Measurements from ENCODE around the gene LRMDA. TPM values are rescaled to one million over a fixed set of nuclear protein-coding genes. Genes with fewer than 3 reads are reported as not detected.

Gene LRMDA
- total and polyA plus RNA-seq, 2 of the 4 experiments (the other 2 are of a cell fraction), result 0.07 TPM; not detected in 1

GRCh38 chr10:75632805-75633462 is 201.5 kb downstream of the LRMDA start:
- dilution Hi-C loops (cut with HindIII; ENCODE audit: low sequenced_read_pairs, unreplicated experiment), result no loop called here
- H3K18ac ChIP-seq (ENCODE audit: low read depth, low read length), result no peak overlapping the region
- H3K4me3 ChIP-seq (ENCODE audit: insufficient read depth, low read depth, low read length), result no peak overlapping the region
- no peak overlapping the region for H2BK20ac ChIP-seq (ENCODE audit: low read depth, low read length)
- no peaks in the 10 kb centered on the region for H3K4me1 ChIP-seq (ENCODE audit: control insufficient read depth, insufficient read depth, low read length)
- H4K5ac ChIP-seq (ENCODE audit: low read depth, low read length), result no peak overlapping the region
- WGBS, 2 experiments (ENCODE audit: extremely low coverage in 2 of 2, insufficient read length in 1 of 2), result 20% methylated on average over 1 of the region's 8 CpGs; no CpG with 5 or more reads in 1 of the 2 experiments
- no peaks in the 10 kb centered on the region for H3K9me1 ChIP-seq (ENCODE audit: insufficient read depth, low read length)
- no peak overlapping the region for H3K23ac ChIP-seq (ENCODE audit: low read depth, low read length)
- H2AK5ac ChIP-seq (ENCODE audit: low read depth, low read length), result no peak overlapping the region
- no peak overlapping the region for H3K56ac ChIP-seq (ENCODE audit: extremely low read depth, insufficient read depth, low read length)
- H3K9ac ChIP-seq (ENCODE audit: low read depth, low read length), result no peak overlapping the region
- no peak overlapping the region for H3K14ac ChIP-seq (replicated peaks; ENCODE audit: low read depth, low read length)
- no peak overlapping the region for H2BK15ac ChIP-seq (ENCODE audit: low read depth, low read length)
- in situ Hi-C loops (cut with MboI; ENCODE audit: low sequenced_read_pairs), result no loop called here
- CTCF ChIA-PET, result interaction anchor here (0.7 kb wide), 1 partner anchor 1352 kb away, joined by 3 read pairs; no protein-coding TSS in a partner anchor
- H3K4me2 ChIP-seq (ENCODE audit: low read depth, low read length), result no peak overlapping the region
- H4K8ac ChIP-seq (ENCODE audit: low read depth in 2 of 2, low read length in 2 of 2), result no peak overlapping the region
- POLR2A ChIA-PET (ENCODE audit: unreplicated experiment), result no interaction called here
- no peak overlapping the region for H2BK5ac ChIP-seq (ENCODE audit: low read depth, low read length, poor library complexity, severe bottlenecking)
- H3K9me3 ChIP-seq (ENCODE audit: control insufficient read depth, insufficient read depth, low read length), result no peaks in the 10 kb centered on the region
- TF ChIP-seq RCOR1 (IDR thresholded peaks at IDR 0.05; ENCODE audit: insufficient replicate concordance, low read length), result no peak
- TF ChIP-seq CEBPB (IDR thresholded peaks at IDR 0.05; ENCODE audit: low read depth, low read length), result no peak
- no peak for TF ChIP-seq RAD21 (IDR thresholded peaks at IDR 0.05; ENCODE audit: low read length)
- TF ChIP-seq MXI1 (IDR thresholded peaks at IDR 0.05; ENCODE audit: borderline replicate concordance, low read depth, low read length), result no peak
- no peak for TF ChIP-seq SMC3 (IDR thresholded peaks at IDR 0.05; ENCODE audit: low read depth, low read length)
- no peak for TF ChIP-seq POLR2A (IDR thresholded peaks at IDR 0.05; ENCODE audit: low read depth, low read length)
- TF ChIP-seq NFE2L2 (IDR thresholded peaks at IDR 0.05; ENCODE audit: low read depth, low read length), result no peak
- TF ChIP-seq RFX5 (IDR thresholded peaks at IDR 0.05; ENCODE audit: low read depth, low read length), result no peak
- no peak for TF ChIP-seq CTCF (conservative IDR thresholded peaks at IDR 0.05; ENCODE audit: low read depth, low read length)
- TF ChIP-seq USF2 (IDR thresholded peaks at IDR 0.05; ENCODE audit: low read depth, low read length), result no peak
- no peak for TF ChIP-seq MAFK (IDR thresholded peaks at IDR 0.05; ENCODE audit: low read depth, low read length)
- no peak for TF ChIP-seq CHD1 (IDR thresholded peaks at IDR 0.05; ENCODE audit: low read depth, low read length)
- TF ChIP-seq BHLHE40 (IDR thresholded peaks at IDR 0.05; ENCODE audit: low read depth, low read length), result no peak
- no peak for TF ChIP-seq MAZ (IDR thresholded peaks at IDR 0.05; ENCODE audit: borderline replicate concordance, low read depth, low read length)
- TF ChIP-seq FOS (IDR thresholded peaks at IDR 0.05; ENCODE audit: low read depth, low read length), result no peak
- ATAC-seq (ENCODE audit: low read depth) (no peak), DNase-seq (no peak)
- no peak overlapping the region for H3K4ac ChIP-seq (ENCODE audit: low read depth, low read length)
- H2AFZ ChIP-seq (replicated peaks; ENCODE audit: low read length, poor library complexity), result no peak overlapping the region
- no peaks in the 10 kb centered on the region for H3K79me1 ChIP-seq (ENCODE audit: low read depth in 1 of 2, low read length in 2 of 2)
- peaks cover 3% of the 10 kb centered on the region; the same call in 1 of the 2 replicates for H3K27me3 ChIP-seq (ENCODE audit: control insufficient read depth, insufficient read depth, low read length)
- H3K27ac ChIP-seq (ENCODE audit: insufficient read depth, low read length), result no peak overlapping the region
- intact Hi-C loops (cut with micrococcal nuclease), result no loop called here
- H3K36me3 ChIP-seq (ENCODE audit: control insufficient read depth, insufficient read depth, low read length), result no peaks in the 10 kb centered on the region
- H4K91ac ChIP-seq (ENCODE audit: insufficient read depth, low read depth, low read length), result no peak overlapping the region
- H2AK9ac ChIP-seq (replicated peaks; ENCODE audit: low read depth, low read length, poor library complexity), result no peak overlapping the region
- BruUV-seq (replicated peaks), result no TSS peak
- no peak overlapping the region for H2BK120ac ChIP-seq (ENCODE audit: low read depth, low read length)
- no peaks in the 10 kb centered on the region for H4K20me1 ChIP-seq (ENCODE audit: insufficient read depth, low read length)

All from IMR-90 (cell line).